Ovary (tissue), 9 donors: ENCODE measurements around the gene PLEKHH1. TPM values are rescaled to one million over a fixed set of nuclear protein-coding genes. Genes with fewer than 3 reads are reported as not detected.

Source experiments
- DNase-seq, 5 donors: peaks; one replicate each; pipeline ENCODE4 v3.0.0-alpha.2; 2019 to 2020
- H3K27ac ChIP-seq, 2 donors: fragments of 200-600 bp; one replicate each; pipeline versions ENCODE4 v1.5.1 to v1.8.0; 2019 to 2022
- H3K27me3 ChIP-seq: fragments of 200-600 bp; one replicate; pipeline ENCODE4 v1.8.0; 2022
- H3K36me3 ChIP-seq: fragments of 200-600 bp; sonication (generic); one replicate; pipeline ENCODE4 v1.5.1; 2019
- H3K4me1 ChIP-seq: one replicate; pipeline ENCODE4 v1.8.1; 2013; ENCODE audit warnings: mild to moderate bottlenecking, moderate library complexity; ENCODE audit not compliant: insufficient read depth
- H3K4me3 ChIP-seq: fragments of 200-600 bp; sonication (generic); one replicate; pipeline ENCODE4 v1.5.1; 2017
- H3K9me3 ChIP-seq, 2 donors: fragments of 200-600 bp in 1 of 2; sonication (generic) in 1 of 2; one replicate each; pipeline versions ENCODE4 v1.5.1 to v1.8.1; 2013 to 2019; ENCODE audit warnings: mild to moderate bottlenecking in 1 of 2, moderate library complexity in 1 of 2
- CTCF ChIP-seq, 3 donors: fragments of 450-650 bp in 2 of 3; fragments of 200-600 bp in 1 of 3; IDR thresholded peaks; one replicate each; pipeline versions ENCODE4 v1.5.1 to v1.8.0; 2016 to 2022; ENCODE audit warnings: antibody characterized with exemption in 3 of 3, mild to moderate bottlenecking in 1 of 3
- EP300 ChIP-seq: sonication (generic); formaldehyde crosslinking; IDR thresholded peaks from one replicate; pipeline ENCODE4 v1.6.1; 2017; ENCODE audit warnings: antibody characterized with exemption
- POLR2A ChIP-seq: fragments of 450-650 bp; IDR thresholded peaks from one replicate; pipeline ENCODE4 v1.6.1; 2017; ENCODE audit warnings: antibody characterized with exemption, mild to moderate bottlenecking, moderate library complexity
- WGBS, 3 donors: extraction: QIAGEN DNeasy Blood & Tissue Kit in 1 of 3; methylation state at CpG; one replicate each; pipeline versions ENCODE4 v1.1.5 to v1.1.7; 2013 to 2017; 5-methylcytosine and 5-hydroxymethylcytosine counted together
- intact Hi-C, 4 donors: fragments of 100-400 bp; cut with DNase I; formaldehyde crosslinking; loops; one replicate each; pipeline versions ENCODE4 v1.11.0 to v1.15.1; 2022 to 2023
- polyA plus RNA-seq, 2 donors: library from polyadenylated mRNA; stranded (reverse); fragments of 200-250 nt in 1 of 2; fragments of 350-450 nt in 1 of 2; fragmentation: Illumina TruSeq in 1 of 2; extraction: RNeasy Lipid Tissue Mini Kit (QIAGEN cat#74804) in 1 of 2; gene quantifications; one replicate each; pipeline ENCODE4 v1.2.3, GENCODE V29; 2013 to 2014
- total RNA-seq, 7 donors: library from RNA; depleted of rRNA in 2 of 7; stranded (reverse); fragments of >200 nt in 2 of 7; fragmentation: NEBNext Ultra II Directional in 3 of 7; extraction: Animal tissue kit (Norgen Biotek cat#: 25700) in 3 of 7; gene quantifications; one replicate each; pipeline versions ENCODE4 v1.1.0 to v1.2.4, GENCODE V29; 2016 to 2023
- donor health status: DM: no; HTN: no; CAD: no; lungs with moderate emphysema.
- donor health status: DM: no; HTN: no; CAD: no.
- donor health status: Bipolar disorder and iron deficiency.
- donor health status: DM: yes; HTN: yes; CAD: no.
- donor health status: DM: no; HTN: no; CAD: no.
- donor health status: DM: yes; HTN: yes; CAD: no.

PLEKHH1 gene
- total and polyA plus RNA-seq, 9 donors = 0.78 to 15.7 (median 3.9) TPM

DNA sequence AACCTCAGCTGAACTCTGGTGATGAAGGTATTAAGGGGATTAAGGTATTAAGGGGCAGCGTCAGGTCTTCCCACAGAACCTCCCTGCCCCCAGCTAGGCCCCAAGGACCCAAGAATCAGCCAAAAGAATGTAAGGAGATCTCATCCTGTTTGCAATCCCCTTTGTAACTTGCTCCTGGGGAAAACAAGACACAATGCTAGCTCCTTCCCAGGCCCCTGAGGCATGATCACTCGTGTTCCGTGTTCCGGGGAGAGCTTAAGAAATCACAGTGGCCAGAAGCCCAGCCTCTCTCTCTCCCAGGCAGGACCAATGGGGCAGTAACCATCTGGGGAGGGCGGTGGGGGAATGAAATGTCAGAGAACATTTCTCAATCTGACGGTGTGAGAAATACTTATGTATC lies 33.8 kb downstream of the PLEKHH1 start:
- peak in 2 of 5 donors; percentile 19 to 48 for DNase-seq
- TF ChIP-seq EP300 (no peak), POLR2A (no peak), CTCF (IDR thresholded peaks at IDR 0.05) (no peak)
- H3K27me3 ChIP-seq = no peaks in the 10 kb centered on the region
- no peaks in the 10 kb centered on the region for H3K4me1 ChIP-seq
- intact Hi-C loops = loop anchor here in 1 of 4 donors (10.0 kb wide), 1 partner anchor 132 kb away; no protein-coding TSS in a partner anchor
- no peaks in the 10 kb centered on the region for H3K36me3 ChIP-seq
- H3K9me3 ChIP-seq = no peaks in the 10 kb centered on the region
- H3K27ac ChIP-seq = peak overlapping the region in 1 of 2 donors; percentile 26
- no peak overlapping the region for H3K4me3 ChIP-seq
- 38 to 47% (median 41%) methylated on average over 6 of the region's 6 CpGs for WGBS, 3 donors

DNA sequence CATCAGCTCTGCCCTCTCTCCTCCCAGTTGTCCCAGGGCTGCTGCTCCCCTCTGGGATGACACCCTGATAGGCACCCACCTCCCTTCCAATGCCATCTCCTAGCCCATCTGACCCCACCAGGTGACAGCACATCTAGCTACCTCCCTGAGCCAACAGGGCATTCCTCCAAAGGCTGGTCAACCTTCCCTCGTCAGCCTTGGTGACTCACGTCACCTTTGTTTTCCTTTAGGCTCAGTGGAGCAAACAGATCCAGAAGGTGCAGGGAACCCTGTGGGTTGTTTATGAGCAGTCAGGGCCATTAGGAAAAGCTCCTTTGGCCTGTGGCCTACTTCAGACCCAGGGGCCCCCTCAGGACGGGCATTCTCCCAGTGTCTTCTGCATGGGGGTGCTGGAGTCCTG lies 34.6 kb downstream of the PLEKHH1 start:
- DNase-seq = no peak
- H3K4me3 ChIP-seq = no peak overlapping the region
- no peaks in the 10 kb centered on the region for H3K4me1 ChIP-seq
- no peaks in the 10 kb centered on the region for H3K36me3 ChIP-seq
- no peaks in the 10 kb centered on the region for H3K9me3 ChIP-seq
- 79 to 92% (median 84%) methylated on average over 3 of the region's 3 CpGs for WGBS, 3 donors
- no peak overlapping the region for H3K27ac ChIP-seq
- H3K27me3 ChIP-seq = no peaks in the 10 kb centered on the region
- intact Hi-C loops = loop anchor here in 1 of 4 donors (10.0 kb wide), 1 partner anchor 133 kb away; no protein-coding TSS in a partner anchor
- TF ChIP-seq POLR2A (no peak), EP300 (no peak), CTCF (IDR thresholded peaks at IDR 0.05) (no peak)

DNA sequence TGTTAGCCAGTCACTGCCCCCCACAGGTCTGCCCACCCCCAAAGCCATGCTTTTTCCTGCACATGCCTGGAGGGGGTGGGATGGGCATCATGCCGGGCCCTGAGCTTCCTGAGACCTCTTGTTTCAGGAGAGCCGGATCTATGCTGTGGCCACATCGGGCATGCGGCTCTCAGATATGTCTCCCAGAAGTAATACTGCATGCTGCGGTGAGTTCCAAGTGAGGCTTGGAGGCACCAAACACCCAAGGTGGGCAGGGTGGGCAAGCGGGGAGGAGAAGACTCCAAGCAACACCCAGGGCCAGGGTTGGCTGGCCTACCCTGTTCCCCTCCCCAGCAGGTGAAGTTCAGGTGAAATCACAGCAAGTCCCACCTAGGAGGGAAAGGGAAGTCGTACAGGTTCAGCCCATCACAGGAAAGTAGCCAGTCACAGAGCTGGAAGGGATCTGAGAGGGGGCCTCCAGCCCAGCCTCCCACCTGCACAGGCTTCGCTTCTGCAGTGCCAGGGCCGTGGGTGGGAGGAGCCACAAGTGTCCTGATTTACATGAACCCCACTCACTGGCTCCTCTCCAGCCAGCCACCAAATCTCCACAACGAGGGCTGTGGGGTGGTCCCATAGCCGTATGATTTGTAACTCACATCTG lies 36.0 kb downstream of the PLEKHH1 start:
- no peaks in the 10 kb centered on the region for H3K36me3 ChIP-seq
- intact Hi-C loops = loop anchor here in 1 of 4 donors (10.0 kb wide), 1 partner anchor 134 kb away; no protein-coding TSS in a partner anchor
- no peak for DNase-seq

DNA sequence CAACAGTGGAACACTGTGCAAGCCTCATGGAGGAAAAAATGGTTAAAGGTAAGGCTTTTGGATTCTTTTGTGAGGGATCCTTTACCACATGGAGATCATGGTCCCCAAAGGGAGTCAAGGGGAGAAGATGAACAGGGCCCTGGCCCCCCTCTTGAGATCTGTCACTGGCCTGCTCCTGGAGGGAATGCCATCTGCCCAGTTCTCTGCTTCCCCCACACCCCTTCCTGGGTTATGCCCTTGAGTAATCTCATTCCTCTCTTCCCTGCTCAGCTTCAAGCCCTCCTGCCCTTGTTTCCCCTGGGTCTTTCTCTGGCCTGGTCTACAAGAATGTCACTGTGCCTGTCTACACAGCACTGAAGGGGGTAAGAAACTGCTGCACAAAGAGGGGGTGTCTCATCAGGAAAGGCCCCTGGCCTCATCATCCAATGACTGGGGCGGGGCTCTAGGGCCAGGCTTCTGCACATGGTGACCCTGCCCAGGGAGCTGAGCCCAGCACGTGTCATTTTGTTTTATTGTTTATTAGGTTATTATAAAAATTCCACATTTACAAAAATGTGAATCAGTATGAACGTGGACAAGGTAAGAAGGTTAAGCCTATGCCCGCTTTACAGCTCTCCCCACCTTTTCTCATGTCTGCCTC lies 36.7 kb downstream of the PLEKHH1 start:
- WGBS, 3 donors = 75 to 82% (median 78%) methylated on average over 4 of the region's 4 CpGs

More for the DNA sequence above, 36.0 kb downstream of the PLEKHH1 start:
- TF ChIP-seq EP300 (no peak), CTCF (IDR thresholded peaks at IDR 0.05) (no peak), POLR2A (no peak)
- Histone ChIP-seq H3K4me1 (no peaks in the 10 kb centered on the region), H3K27ac (no peak overlapping the region), H3K4me3 (no peak overlapping the region), H3K9me3 (no peaks in the 10 kb centered on the region), H3K27me3 (no peaks in the 10 kb centered on the region)
- 78 to 80% (median 78%) methylated on average over 10 to 11 of the region's 11 CpGs for whole genome bisulfite sequencing, 3 donors

More for the DNA sequence above, 36.7 kb downstream of the PLEKHH1 start:
- intact Hi-C loops = loop anchor here (5.0 to 10.0 kb wide), 4 partner anchors 135 to 145 kb away; partner anchors contain the start of gene RDH12 (in 1 of the 4)
- no peak overlapping the region for H3K4me3 ChIP-seq
- no peak for DNase-seq
- H3K9me3 ChIP-seq = no peaks in the 10 kb centered on the region
- no peaks in the 10 kb centered on the region for H3K36me3 ChIP-seq
- TF ChIP-seq POLR2A = no peak
- no peak for TF ChIP-seq EP300
- TF ChIP-seq CTCF (IDR thresholded peaks at IDR 0.05) = no peak
- H3K4me1 ChIP-seq = no peaks in the 10 kb centered on the region
- H3K27me3 ChIP-seq = no peaks in the 10 kb centered on the region
- H3K27ac ChIP-seq = no peak overlapping the region
